Vagina (tissue), 2 donors: ENCODE results near the gene MT1H. TPM values are rescaled to one million over a fixed set of nuclear protein-coding genes. Genes with fewer than 3 reads are reported as not detected.
A peak's percentile ranks its signal among the peaks of the same experiment; 100 is the strongest.

Experiments
- DNase-seq, 2 donors: peaks; one replicate each; pipeline ENCODE4 v3.0.0-alpha.2; 2017; ENCODE audit errors: extremely low spot score in 2 of 2
- H3K27ac ChIP-seq: fragments of 200-600 bp; sonication (generic); one replicate; pipeline ENCODE4 v1.5.1; 2019
- H3K27me3 ChIP-seq: fragments of 200-600 bp; sonication (generic); one replicate; pipeline ENCODE4 v1.5.1; 2019
- H3K36me3 ChIP-seq, 2 donors: fragments of 200-600 bp; sonication (generic); one replicate each; pipeline ENCODE4 v1.5.1; 2017 to 2019
- H3K4me1 ChIP-seq: fragments of 200-600 bp; sonication (generic); one replicate; pipeline ENCODE4 v1.5.1; 2019
- H3K4me3 ChIP-seq, 2 donors: fragments of 200-600 bp; sonication (generic); 1 replicate in 1 of 2; 2 replicates in 1 of 2; pipeline ENCODE4 v1.5.1; 2016 to 2019
- H3K9me3 ChIP-seq: fragments of 200-600 bp; sonication (generic); one replicate; pipeline ENCODE4 v1.5.1; 2019
- CTCF ChIP-seq, 3 experiments: fragments of 450-650 bp in 2 of 3; fragments of 200-600 bp in 1 of 3; sonication (generic) in 1 of 3; IDR thresholded peaks; one replicate each; pipeline ENCODE4 v1.5.1; 2017 to 2019; ENCODE audit warnings: antibody characterized with exemption in 3 of 3, mild to moderate bottlenecking in 2 of 3, moderate library complexity in 2 of 3
- POLR2A ChIP-seq, 2 donors: fragments of 450-650 bp; IDR thresholded peaks; one replicate each; pipeline ENCODE4 v1.6.1; 2017; ENCODE audit warnings: antibody characterized with exemption in 2 of 2, mild to moderate bottlenecking in 2 of 2, moderate library complexity in 2 of 2
- POLR2AphosphoS5 ChIP-seq, 2 donors: sonication (generic); formaldehyde crosslinking; IDR thresholded peaks; one replicate each; pipeline ENCODE4 v1.9.0; 2017; ENCODE audit warnings: antibody characterized with exemption in 2 of 2, mild to moderate bottlenecking in 2 of 2, low read depth in 1 of 2; ENCODE audit not compliant: insufficient read depth in 1 of 2
- intact Hi-C: fragments of 100-400 bp; cut with DNase I; formaldehyde crosslinking; loops from one replicate; pipeline ENCODE4 v1.15.1; 2023
- total RNA-seq: library from RNA; depleted of rRNA; stranded (reverse); fragments of >200 nt; gene quantifications from one replicate; pipeline ENCODE4 v1.2.3, GENCODE V29; 2016

MT1H gene
- total RNA-seq, 1 donor from 2014 or later: not detected

GRCh38 chr16:56632848-56633365 lies 36.7 kb upstream of the MT1H start:
- peaks cover 22% of the 10 kb centered on the region for H3K4me1 ChIP-seq
- H3K9me3 ChIP-seq: no peaks in the 10 kb centered on the region
- H3K4me3 ChIP-seq: peak overlapping the region; percentile 52 to 53
- no peak for DNase-seq
- H3K36me3 ChIP-seq: no peaks in the 10 kb centered on the region
- H3K27me3 ChIP-seq: no peaks in the 10 kb centered on the region
- intact Hi-C loops: loop anchor here (2.0 kb wide), 1 partner anchor 24 kb away; the partner anchor contains the start of gene MT2A
- H3K27ac ChIP-seq: peak overlapping the region; percentile 71
- no peak for TF ChIP-seq CTCF (IDR thresholded peaks at IDR 0.05)
- TF ChIP-seq POLR2AphosphoS5 (IDR thresholded peaks at IDR 0.05; ENCODE audit: insufficient read depth in 1 of 2, low read depth in 1 of 2): no peak

- H3K4me1 ChIP-seq: peaks cover 27% of the 10 kb centered on the region
- intact Hi-C loops: loop anchor here (2.0 kb wide), 1 partner anchor 25 kb away; the partner anchor contains the start of gene MT2A
- peak overlapping the region; percentile 71 for H3K27ac ChIP-seq
- no peaks in the 10 kb centered on the region for H3K9me3 ChIP-seq
- H3K4me3 ChIP-seq: peak overlapping the region; percentile 52 to 53
- no peak for DNase-seq
- no peaks in the 10 kb centered on the region for H3K36me3 ChIP-seq
- H3K27me3 ChIP-seq: no peaks in the 10 kb centered on the region
- TF ChIP-seq POLR2A (IDR thresholded peaks at IDR 0.05): no peak
- no peak for TF ChIP-seq POLR2AphosphoS5 (IDR thresholded peaks at IDR 0.05; ENCODE audit: insufficient read depth in 1 of 2, low read depth in 1 of 2)
- no peak for TF ChIP-seq CTCF (IDR thresholded peaks at IDR 0.05)
Measured at GRCh38 chr16:56633535-56633934, 36.1 kb upstream of the MT1H start.

DNA sequence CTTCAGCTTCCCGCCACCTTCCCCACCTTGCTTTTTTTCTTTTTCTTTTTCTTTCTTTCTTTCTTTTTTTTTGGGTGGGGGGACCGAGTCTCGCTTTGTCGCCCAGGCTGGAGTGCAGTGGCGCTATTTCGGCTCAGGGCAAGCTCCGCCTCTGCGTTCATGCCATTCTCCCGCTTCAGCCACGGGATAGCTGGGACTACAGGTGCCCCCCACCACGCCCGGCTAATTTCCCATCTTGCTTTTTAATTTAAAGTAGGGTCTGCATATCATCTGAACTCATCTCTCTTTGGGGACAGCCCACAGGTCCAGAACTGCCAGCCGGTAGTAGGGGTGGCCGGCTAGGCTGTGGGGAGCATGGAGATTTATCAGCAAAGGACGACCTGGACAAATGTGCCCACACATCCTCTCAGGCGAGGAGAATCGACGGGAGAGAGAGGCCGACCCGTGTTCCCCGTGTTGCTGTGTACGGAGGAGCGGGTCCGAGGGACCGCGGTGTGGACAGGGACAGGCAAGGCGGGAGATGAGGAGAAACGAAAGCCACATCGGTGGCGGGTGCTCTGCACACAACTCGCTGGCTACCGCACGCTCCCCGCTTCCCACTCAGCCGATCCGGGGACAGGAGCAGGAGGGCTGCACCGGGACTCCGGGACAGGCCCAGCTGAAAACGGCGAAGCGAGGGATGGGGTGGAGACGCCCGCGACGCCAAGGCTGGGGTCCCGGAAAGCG lies 34.7 kb upstream of the MT1H start:
- H3K27me3 ChIP-seq: no peaks in the 10 kb centered on the region
- DNase-seq: no peak
- no peaks in the 10 kb centered on the region for H3K36me3 ChIP-seq
- H3K9me3 ChIP-seq: no peaks in the 10 kb centered on the region
- no peak for TF ChIP-seq CTCF (IDR thresholded peaks at IDR 0.05)
- no peak for TF ChIP-seq POLR2AphosphoS5 (IDR thresholded peaks at IDR 0.05; ENCODE audit: insufficient read depth in 1 of 2, low read depth in 1 of 2)
- no peak for TF ChIP-seq POLR2A (IDR thresholded peaks at IDR 0.05)
- H3K4me1 ChIP-seq: peaks cover 32% of the 10 kb centered on the region
- H3K27ac ChIP-seq: no peak overlapping the region
- no peak overlapping the region for H3K4me3 ChIP-seq
- intact Hi-C loops: no loop called here

DNA sequence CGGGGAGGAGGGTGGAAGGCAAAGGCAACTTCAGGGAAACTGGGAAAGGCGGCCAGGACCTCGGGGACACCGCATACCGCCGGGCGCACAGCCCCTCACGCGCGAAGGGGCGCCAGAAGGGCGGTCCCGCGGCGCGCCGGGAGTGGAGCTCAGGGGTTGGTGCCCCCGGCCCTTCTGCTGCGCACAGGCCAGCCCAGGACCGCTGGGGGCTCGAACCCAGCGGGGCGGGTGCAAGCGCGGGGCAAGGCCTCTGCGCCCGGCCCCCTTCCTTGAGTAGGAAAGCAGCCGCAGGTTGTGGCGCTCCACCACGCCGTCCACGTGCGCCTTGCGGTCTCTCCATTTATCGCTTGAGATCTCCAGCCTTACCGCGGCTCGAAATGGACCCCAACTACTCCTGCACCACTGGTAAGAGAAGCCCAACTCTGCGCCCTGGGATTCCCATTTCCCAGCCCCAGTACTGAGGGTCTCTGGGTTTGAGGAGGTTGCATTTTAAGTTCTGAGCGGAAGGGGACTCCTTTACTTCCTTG lies 34.1 kb upstream of the MT1H start:
- intact Hi-C loops: no loop called here
- Histone ChIP-seq H3K9me3 (no peaks in the 10 kb centered on the region), H3K27me3 (no peaks in the 10 kb centered on the region), H3K4me1 (peaks cover 32% of the 10 kb centered on the region), H3K36me3 (no peaks in the 10 kb centered on the region), H3K27ac (no peak overlapping the region), H3K4me3 (no peak overlapping the region)
- TF ChIP-seq POLR2A (IDR thresholded peaks at IDR 0.05): no peak
- TF ChIP-seq CTCF (IDR thresholded peaks at IDR 0.05): no peak
- TF ChIP-seq POLR2AphosphoS5 (IDR thresholded peaks at IDR 0.05; ENCODE audit: insufficient read depth in 1 of 2, low read depth in 1 of 2): no peak
- DNase-seq: no peak
